Mesothelial cell of epicardium (in vitro differentiated cells): ENCODE measurements around the gene CLPTM1L. TPM values are rescaled to one million over a fixed set of nuclear protein-coding genes. Genes with fewer than 3 reads are reported as not detected.
"Not testable (repeated sequence)": the region's sequence is repeated elsewhere in the genome, so short reads cannot be mapped to it uniquely, and the experiment has no call there.

ENCODE experiments used
- DNase-seq, 2 experiments: peaks; one replicate each; pipeline ENCODE4 v3.0.0; 2021; ENCODE audit warnings: low spot score in 2 of 2; ENCODE audit not compliant: unreplicated experiment in 2 of 2
- H3K27ac Mint-ChIP-seq: 2 replicates; pipeline ENCODE4 v1.8.0; 2021; ENCODE audit warnings: mixed read lengths
- H3K27me3 Mint-ChIP-seq: 2 replicates; pipeline ENCODE4 v1.8.0; 2021; ENCODE audit warnings: low read depth, mixed read lengths
- H3K36me3 Mint-ChIP-seq: 2 replicates; pipeline ENCODE4 v1.8.0; 2021; ENCODE audit warnings: mixed read lengths
- H3K4me1 Mint-ChIP-seq: 2 replicates; pipeline ENCODE4 v1.8.0; 2021; ENCODE audit warnings: mixed read lengths
- H3K4me3 Mint-ChIP-seq: 2 replicates; pipeline ENCODE4 v1.8.0; 2021; ENCODE audit warnings: mild to moderate bottlenecking, moderate library complexity, mixed read lengths
- H3K9me3 Mint-ChIP-seq: 2 replicates; pipeline ENCODE4 v1.8.0; 2021; ENCODE audit warnings: mixed read lengths
- total RNA-seq: library from RNA; stranded (reverse); gene quantifications from 3 replicates; pipeline ENCODE4 v1.2.1, GENCODE V29; 2021
- TF ChIP-seq, protein P1 (sequence below): fragments of 200-600 bp; sonication (generic); IDR thresholded peaks from one replicate; pipeline ENCODE4 v1.5.0; 2021; ENCODE audit warnings: antibody characterized with exemption; ENCODE audit not compliant: unreplicated experiment

Gene CLPTM1L
- total RNA-seq, 1 donor from 2014 or later, result 83.7 TPM

DNA sequence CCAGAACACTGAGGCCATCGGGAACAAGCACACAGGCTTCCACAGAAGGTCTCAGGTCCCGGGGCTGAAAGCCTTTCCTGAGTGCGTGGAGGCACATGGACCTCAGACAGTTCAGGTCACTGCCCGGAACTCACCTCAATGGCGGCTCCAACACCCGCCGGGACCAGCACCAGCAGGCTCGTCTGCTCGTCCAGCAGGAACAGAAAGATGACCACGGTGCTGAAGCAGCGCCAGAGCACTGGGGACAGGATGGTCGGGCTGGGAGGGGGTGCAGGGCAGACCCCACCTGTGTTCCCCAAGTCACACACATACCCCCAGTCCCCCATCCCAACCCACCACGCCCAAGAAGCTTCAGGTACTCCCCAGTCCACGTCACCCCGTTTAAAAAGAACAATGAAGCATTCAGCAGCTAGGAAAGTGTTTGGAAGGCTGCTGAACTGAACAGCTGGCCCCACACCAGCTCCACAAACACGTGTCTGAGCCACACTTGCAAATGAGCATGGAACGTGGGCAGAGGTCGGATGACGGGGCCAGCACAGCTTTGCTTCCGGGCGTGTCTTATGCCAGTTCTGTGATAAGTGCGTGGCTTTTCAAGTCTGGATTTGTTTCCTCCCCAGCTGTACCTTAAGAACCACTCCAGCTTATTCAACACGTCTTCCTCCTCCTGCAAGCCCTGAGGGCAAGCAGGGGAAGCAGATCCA, 14.6 kb downstream of the CLPTM1L start:
- H3K36me3 Mint-ChIP-seq, result peaks cover 57% of the 10 kb centered on the region
- TF ChIP-seq, protein P1, sequence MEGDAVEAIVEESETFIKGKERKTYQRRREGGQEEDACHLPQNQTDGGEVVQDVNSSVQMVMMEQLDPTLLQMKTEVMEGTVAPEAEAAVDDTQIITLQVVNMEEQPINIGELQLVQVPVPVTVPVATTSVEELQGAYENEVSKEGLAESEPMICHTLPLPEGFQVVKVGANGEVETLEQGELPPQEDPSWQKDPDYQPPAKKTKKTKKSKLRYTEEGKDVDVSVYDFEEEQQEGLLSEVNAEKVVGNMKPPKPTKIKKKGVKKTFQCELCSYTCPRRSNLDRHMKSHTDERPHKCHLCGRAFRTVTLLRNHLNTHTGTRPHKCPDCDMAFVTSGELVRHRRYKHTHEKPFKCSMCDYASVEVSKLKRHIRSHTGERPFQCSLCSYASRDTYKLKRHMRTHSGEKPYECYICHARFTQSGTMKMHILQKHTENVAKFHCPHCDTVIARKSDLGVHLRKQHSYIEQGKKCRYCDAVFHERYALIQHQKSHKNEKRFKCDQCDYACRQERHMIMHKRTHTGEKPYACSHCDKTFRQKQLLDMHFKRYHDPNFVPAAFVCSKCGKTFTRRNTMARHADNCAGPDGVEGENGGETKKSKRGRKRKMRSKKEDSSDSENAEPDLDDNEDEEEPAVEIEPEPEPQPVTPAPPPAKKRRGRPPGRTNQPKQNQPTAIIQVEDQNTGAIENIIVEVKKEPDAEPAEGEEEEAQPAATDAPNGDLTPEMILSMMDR, result no peak
- no peak overlapping the region for H3K27ac Mint-ChIP-seq
- no peak for DNase-seq
- no peaks in the 10 kb centered on the region for H3K27me3 Mint-ChIP-seq
- H3K9me3 Mint-ChIP-seq, result peaks cover 23% of the 10 kb centered on the region
- H3K4me3 Mint-ChIP-seq, result no peak overlapping the region
- H3K4me1 Mint-ChIP-seq, result no peaks in the 10 kb centered on the region

DNA sequence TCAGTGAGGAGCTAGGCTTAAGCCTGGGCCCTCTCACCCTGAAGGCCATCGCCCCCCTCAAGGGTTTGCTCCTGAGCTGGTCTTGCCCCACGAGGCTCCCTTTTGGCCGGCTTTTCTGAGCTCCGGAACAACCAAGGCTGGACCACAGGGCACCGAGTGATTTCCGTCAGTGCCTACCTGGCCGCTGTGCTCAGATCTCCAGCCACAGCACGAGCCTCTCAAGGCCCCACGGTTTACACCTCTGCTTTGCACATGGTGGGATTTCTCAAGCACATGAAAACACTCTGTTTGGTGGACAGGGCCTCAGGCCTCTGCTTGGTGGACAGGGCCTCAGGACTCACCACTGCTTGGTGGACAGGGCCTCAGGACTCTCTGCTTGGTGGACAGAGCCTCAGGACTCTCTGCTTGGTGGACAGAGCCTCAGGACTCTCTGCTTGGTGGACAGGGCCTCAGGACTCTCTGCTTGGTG, 15.8 kb downstream of the CLPTM1L start:
- no peaks in the 10 kb centered on the region for H3K27me3 Mint-ChIP-seq
- H3K4me1 Mint-ChIP-seq, result no peaks in the 10 kb centered on the region

DNA sequence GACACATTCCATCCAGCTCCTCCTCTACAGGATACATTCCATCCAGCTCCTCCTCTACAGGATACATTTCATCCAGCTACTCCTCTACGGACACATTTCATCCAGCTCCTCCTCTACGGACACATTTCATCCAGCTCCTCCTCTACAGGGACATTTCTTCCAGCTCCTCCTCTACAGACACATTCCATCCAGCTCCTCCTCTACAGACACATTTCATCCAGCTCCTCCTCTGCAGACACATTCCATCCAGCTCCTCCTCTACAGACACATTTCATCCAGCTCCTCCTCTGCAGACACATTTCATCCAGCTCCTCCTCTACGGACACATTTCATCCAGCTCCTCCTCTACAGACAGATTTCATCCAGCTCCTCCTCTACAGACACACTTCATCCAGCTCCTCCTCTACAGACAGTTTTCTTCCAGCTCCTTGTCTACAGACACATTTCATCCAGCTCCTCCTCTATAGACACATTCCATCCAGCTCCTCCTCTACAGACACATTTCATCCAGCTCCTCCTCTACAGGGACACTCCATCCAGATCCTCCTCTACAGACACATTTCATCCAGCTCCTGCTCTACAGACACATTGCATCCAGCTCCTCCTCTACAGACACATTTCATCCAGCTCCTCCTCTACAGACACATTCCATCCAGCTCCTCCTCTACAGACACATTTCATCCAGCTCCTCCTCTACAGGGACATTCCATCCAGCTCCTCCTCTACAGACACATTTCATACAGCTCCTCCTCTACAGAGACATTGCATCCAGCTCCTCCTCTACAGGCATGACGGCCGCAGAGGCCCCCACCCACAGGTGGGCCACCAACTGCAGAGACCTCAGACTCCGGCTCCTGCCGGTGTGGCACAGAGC, 16.4 kb downstream of the CLPTM1L start:
- not testable (repeated sequence) for H3K4me3 Mint-ChIP-seq, DNase-seq, H3K4me1 Mint-ChIP-seq, H3K27me3 Mint-ChIP-seq
- H3K27ac Mint-ChIP-seq, result peak overlapping the region; percentile 21
- H3K9me3 Mint-ChIP-seq, result peaks cover 23% of the 10 kb centered on the region
- H3K36me3 Mint-ChIP-seq, result peaks cover 66% of the 10 kb centered on the region

More for the DNA sequence above, 15.8 kb downstream of the CLPTM1L start:
- peak overlapping the region; percentile 21 for H3K27ac Mint-ChIP-seq
- TF ChIP-seq, protein P1, result no peak
- DNase-seq, result no peak
- no peak overlapping the region for H3K4me3 Mint-ChIP-seq
- peaks cover 23% of the 10 kb centered on the region for H3K9me3 Mint-ChIP-seq
- H3K36me3 Mint-ChIP-seq, result peaks cover 63% of the 10 kb centered on the region

DNA sequence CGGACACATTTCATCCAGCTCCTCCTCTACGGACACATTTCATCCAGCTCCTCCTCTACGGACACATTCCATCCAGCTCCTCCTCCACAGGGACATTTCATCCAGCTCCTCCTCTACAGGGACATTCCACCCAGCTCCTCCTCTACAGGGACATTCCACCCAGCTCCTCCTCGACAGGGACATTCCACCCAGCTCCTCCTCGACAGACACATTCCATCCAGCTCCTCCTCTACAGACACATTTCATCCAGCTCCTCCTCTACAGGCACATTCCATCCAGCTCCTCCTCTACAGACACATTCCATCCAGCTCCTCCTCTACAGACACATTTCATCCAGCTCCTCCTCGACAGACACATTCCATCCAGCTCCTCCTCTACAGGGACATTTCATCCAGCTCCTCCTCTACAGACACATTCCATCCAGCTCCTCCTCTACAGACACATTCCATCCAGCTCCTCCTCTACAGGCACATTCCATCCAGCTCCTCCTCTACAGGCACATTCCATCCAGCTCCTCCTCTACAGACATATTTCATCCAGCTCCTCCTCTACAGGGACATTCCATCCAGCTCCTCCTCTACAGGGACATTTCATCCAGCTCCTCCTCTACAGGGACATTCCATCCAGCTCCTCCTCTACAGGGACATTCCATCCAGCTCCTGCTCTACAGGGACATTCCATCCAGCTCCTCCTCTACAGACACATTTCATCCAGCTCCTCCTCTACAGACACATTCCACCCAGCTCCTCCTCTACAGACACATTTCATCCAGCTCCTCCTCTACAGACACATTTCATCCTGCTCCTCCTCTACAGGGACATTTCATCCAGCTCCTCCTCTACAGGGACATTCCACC, 17.8 kb downstream of the CLPTM1L start:
- Mint-ChIP-seq H3K27ac (peak overlapping the region; percentile 90), H3K9me3 (peaks cover 23% of the 10 kb centered on the region), H3K36me3 (peaks cover 62% of the 10 kb centered on the region)
- H3K27me3 Mint-ChIP-seq, H3K4me3 Mint-ChIP-seq, H3K4me1 Mint-ChIP-seq, DNase-seq: not testable (repeated sequence)

DNA sequence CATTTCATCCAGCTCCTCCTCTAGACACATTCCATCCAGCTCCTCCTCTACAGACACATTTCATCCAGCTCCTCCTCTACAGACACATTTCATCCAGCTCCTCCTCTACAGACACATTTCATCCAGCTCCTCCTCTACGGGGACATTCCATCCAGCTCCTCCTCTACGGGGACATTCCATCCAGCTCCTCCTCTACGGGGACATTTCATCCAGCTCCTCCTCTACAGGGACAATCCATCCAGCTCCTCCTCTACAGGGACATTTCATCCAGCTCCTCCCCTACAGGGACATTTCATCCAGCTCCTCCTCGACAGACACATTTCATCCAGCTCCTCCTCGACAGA, 18.4 kb downstream of the CLPTM1L start:
- H3K4me3 Mint-ChIP-seq, H3K4me1 Mint-ChIP-seq, DNase-seq, H3K27me3 Mint-ChIP-seq: not testable (repeated sequence)
- peaks cover 23% of the 10 kb centered on the region for H3K9me3 Mint-ChIP-seq
- H3K27ac Mint-ChIP-seq, result peak overlapping the region; percentile 90
- H3K36me3 Mint-ChIP-seq, result peaks cover 58% of the 10 kb centered on the region

DNA sequence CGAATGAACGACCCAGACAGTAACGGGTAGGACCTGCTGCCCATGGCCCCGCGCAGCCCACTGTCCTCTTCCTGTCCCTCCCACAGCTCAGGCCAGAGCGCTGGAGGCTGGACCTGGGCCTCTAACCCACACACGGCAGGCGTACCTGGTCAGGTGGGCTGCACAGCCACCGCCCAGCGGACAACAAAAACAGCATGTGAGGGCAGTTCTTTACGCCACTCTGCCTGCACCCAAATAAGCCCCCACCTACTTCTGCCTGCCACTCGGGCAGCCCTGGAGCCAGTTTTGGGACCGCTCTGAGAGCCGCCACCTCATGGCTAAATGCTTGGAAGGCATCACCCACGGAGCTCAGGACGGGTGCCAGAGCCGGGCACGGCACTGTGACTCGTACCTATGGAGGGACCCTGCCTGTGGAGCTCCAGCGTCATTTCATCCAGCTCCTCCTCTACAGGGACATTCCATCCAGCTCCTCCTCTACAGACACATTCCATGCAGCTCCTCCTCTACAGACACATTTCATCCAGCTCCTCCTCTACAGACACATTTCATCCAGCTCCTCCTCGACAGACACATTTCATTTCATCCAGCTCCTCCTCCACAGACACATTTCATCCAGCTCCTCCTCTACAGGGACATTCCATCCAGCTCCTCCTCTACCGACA, 18.9 kb downstream of the CLPTM1L start:
- Mint-ChIP-seq H3K4me3 (no peak overlapping the region), H3K27ac (peak overlapping the region; percentile 1)
- DNase-seq, result peak in 1 of 2 experiments; percentile 27

More for the DNA sequence above, 18.9 kb downstream of the CLPTM1L start:
- Mint-ChIP-seq H3K36me3 (peaks cover 58% of the 10 kb centered on the region), H3K27me3 (no peaks in the 10 kb centered on the region), H3K4me1 (no peaks in the 10 kb centered on the region), H3K9me3 (peaks cover 23% of the 10 kb centered on the region)
- TF ChIP-seq, protein P1, result no peak
